GM21529 (cell line): ENCODE measurements around the gene CREB3L2.
"Not testable (repeated sequence)": the region's sequence is repeated elsewhere in the genome, so short reads cannot be mapped to it uniquely, and the experiment has no call there.

Experiments used
- ATAC-seq: cut with Tn5 transposase; IDR thresholded peaks from one replicate; pipeline ENCODE4 v1.9.1; 2021; ENCODE audit not compliant: unreplicated experiment

The CREB3L2 gene

GRCh38 chr7:137846827-137847567, 154.9 kb downstream of the CREB3L2 start, which contains the start of gene DGKI:
Gene DGKI, minus strand, starts transcription at chr7:137846974.
- ATAC-seq, result no peak

GRCh38 chr7:137846549-137846826, 155.4 kb downstream of the CREB3L2 start:
- no peak for ATAC-seq

- no peak for ATAC-seq
These were observed 157.0 kb downstream of the CREB3L2 start for GRCh38 chr7:137844677-137845425.

GRCh38 chr7:137839903-137840779, 161.7 kb downstream of the CREB3L2 start:
- no peak for ATAC-seq

- no peak for ATAC-seq
These were observed 163.1 kb downstream of the CREB3L2 start for GRCh38 chr7:137838706-137839315.

- ATAC-seq, result no peak
These were observed 165.3 kb downstream of the CREB3L2 start for GRCh38 chr7:137836541-137836940.

- no peak for ATAC-seq
These were observed 165.8 kb downstream of the CREB3L2 start for GRCh38 chr7:137836113-137836509.

- ATAC-seq, result no peak
These were observed 166.3 kb downstream of the CREB3L2 start for GRCh38 chr7:137835486-137836112.

- no peak for ATAC-seq
These were observed 167.3 kb downstream of the CREB3L2 start for GRCh38 chr7:137834552-137834951.

GRCh38 chr7:137832990-137833389, 168.9 kb downstream of the CREB3L2 start:
- not testable (repeated sequence) for ATAC-seq

GRCh38 chr7:137832382-137832781, 169.5 kb downstream of the CREB3L2 start:
- no peak for ATAC-seq

GRCh38 chr7:137831555-137831954, 170.3 kb downstream of the CREB3L2 start:
- not testable (repeated sequence) for ATAC-seq

- no peak for ATAC-seq
These were observed 172.4 kb downstream of the CREB3L2 start for GRCh38 chr7:137829337-137829992.

- ATAC-seq, result no peak
These were observed 173.4 kb downstream of the CREB3L2 start for GRCh38 chr7:137828456-137828855.

- no peak for ATAC-seq
These were observed 176.4 kb downstream of the CREB3L2 start for GRCh38 chr7:137825489-137825888.
